Sigmoid colon (tissue), 7 donors: ENCODE measurements around the gene MRPL53. TPM values are rescaled to one million over a fixed set of nuclear protein-coding genes. Genes with fewer than 3 reads are reported as not detected.

Source experiments
- DNase-seq: peaks from one replicate; pipeline ENCODE4 v3.0.0-alpha.2; 2019
- H3K27ac ChIP-seq, 4 donors: fragments of 200-600 bp; sonication (generic); one replicate each; pipeline ENCODE4 v1.5.1; 2016 to 2019; ENCODE audit warnings: mild to moderate bottlenecking in 1 of 4
- H3K27me3 ChIP-seq, 3 donors: fragments of 200-600 bp; sonication (generic); one replicate each; pipeline ENCODE4 v1.5.1; 2019; ENCODE audit warnings: mild to moderate bottlenecking in 1 of 3
- H3K36me3 ChIP-seq, 4 donors: fragments of 200-600 bp; sonication (generic); one replicate each; pipeline ENCODE4 v1.5.1; 2016 to 2019
- H3K4me1 ChIP-seq, 4 donors: fragments of 200-600 bp; sonication (generic); one replicate each; pipeline ENCODE4 v1.5.1; 2017 to 2019
- H3K4me3 ChIP-seq, 4 donors: fragments of 200-600 bp; sonication (generic); one replicate each; pipeline ENCODE4 v1.5.1; 2017 to 2019; ENCODE audit warnings: mild to moderate bottlenecking in 2 of 4, moderate library complexity in 1 of 4
- H3K9me3 ChIP-seq, 4 donors: fragments of 200-600 bp in 3 of 4; sonication (generic) in 3 of 4; one replicate each; pipeline versions ENCODE4 v1.5.1 to v1.6.1; 2013 to 2019
- CTCF ChIP-seq, 4 experiments: fragments of 450-650 bp in 3 of 4; fragments of 200-600 bp in 1 of 4; IDR thresholded peaks; one replicate each; pipeline ENCODE4 v1.5.1; 2016 to 2019; ENCODE audit warnings: antibody characterized with exemption in 4 of 4, mild to moderate bottlenecking in 3 of 4, moderate library complexity in 2 of 4
- EP300 ChIP-seq, 4 donors: sonication (generic); formaldehyde crosslinking; IDR thresholded peaks; one replicate each; pipeline ENCODE4 v1.6.1; 2017; ENCODE audit warnings: antibody characterized with exemption in 4 of 4
- POLR2A ChIP-seq, 2 donors: fragments of 450-650 bp; IDR thresholded peaks; one replicate each; pipeline ENCODE4 v1.6.1; 2016; ENCODE audit warnings: antibody characterized with exemption in 2 of 2, mild to moderate bottlenecking in 2 of 2, moderate library complexity in 2 of 2
- POLR2AphosphoS5 ChIP-seq, 4 donors: sonication (generic); formaldehyde crosslinking; IDR thresholded peaks; one replicate each; pipeline ENCODE4 v1.6.1; 2017; ENCODE audit warnings: antibody characterized with exemption in 4 of 4
- WGBS, 2 donors: extraction: QIAGEN DNeasy Blood & Tissue Kit; methylation state at CpG; one replicate each; pipeline ENCODE4 v1.1.7; 2013; 5-methylcytosine and 5-hydroxymethylcytosine counted together
- intact Hi-C: fragments of 100-400 bp; cut with DNase I; formaldehyde crosslinking; loops from one replicate; pipeline ENCODE4 v1.15.1; 2023
- polyA plus RNA-seq, 3 donors: library from polyadenylated mRNA; stranded (reverse); fragments of 200-250 nt; gene quantifications; one replicate each; pipeline ENCODE4 v1.2.3, GENCODE V29; 2013
- total RNA-seq, 4 donors: library from RNA; depleted of rRNA; stranded (reverse); fragments of >200 nt; gene quantifications; one replicate each; pipeline ENCODE4 v1.1.0, GENCODE V29; 2016
- donor health status: healthy with polysubstance abuse.
- donor health status: Bipolar disorder and iron deficiency.
- donor health status: healthy.

Gene MRPL53
- total and polyA plus RNA-seq, 7 donors, result 10.2 to 77.1 (median 59.7) TPM

DNA sequence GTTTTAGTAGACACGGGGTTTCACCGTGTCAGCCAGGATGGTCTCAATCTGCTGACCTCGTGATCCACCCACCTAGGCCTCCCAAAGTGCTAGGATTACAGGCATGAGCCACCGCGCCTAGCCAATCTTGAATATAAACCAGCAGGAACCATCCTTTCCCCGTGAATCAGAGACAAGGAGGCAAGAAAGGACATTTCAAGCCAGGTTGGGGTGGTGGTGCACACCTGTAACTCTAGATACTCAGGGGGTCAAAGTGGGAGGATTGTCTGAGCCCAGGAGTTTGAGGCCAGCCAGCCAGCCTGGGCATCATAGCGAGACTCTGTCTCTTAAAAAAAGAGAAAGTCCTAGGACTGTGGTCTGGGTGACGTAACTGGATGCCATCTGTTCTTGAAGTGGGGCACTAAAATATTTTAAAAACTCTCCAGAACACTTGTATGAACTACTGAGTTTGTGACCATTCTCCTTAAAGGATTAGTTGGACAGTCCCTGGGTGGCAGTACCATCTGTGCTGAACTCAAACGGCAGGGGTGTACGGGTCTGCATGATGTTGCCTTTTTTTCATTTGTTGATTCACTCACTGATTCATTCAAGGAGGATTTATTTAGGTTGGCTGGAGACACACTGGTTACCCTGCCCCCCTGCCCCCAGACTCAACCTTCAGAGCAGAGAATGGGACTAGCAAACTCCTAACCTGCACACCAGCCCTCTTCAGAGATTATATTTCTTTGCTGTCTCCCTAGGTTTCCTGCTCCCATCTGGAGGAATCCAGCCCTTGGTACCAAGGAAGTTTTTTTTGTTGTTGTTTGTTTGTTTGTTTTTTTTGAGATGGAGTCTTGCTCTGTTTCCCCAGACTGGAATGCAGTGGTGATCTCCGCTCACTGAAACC lies 38.9 kb upstream of the MRPL53 start:
- Histone ChIP-seq H3K36me3 (no peaks in the 10 kb centered on the region), H3K9me3 (no peaks in the 10 kb centered on the region), H3K4me1 (peaks cover 0 to 45% (median 40%) of the 10 kb centered on the region in 4 donors), H3K4me3 (no peak overlapping the region), H3K27me3 (peaks cover 39 to 75% (median 67%) of the 10 kb centered on the region in 3 donors), H3K27ac (no peak overlapping the region)
- no peak for TF ChIP-seq CTCF (IDR thresholded peaks at IDR 0.05)
- no peak for TF ChIP-seq POLR2A (IDR thresholded peaks at IDR 0.05)
- TF ChIP-seq EP300 (IDR thresholded peaks at IDR 0.05), result no peak
- intact Hi-C loops, result no loop called here
- 29 to 39% methylated on average over 11 of the region's 11 CpGs for WGBS, 2 donors
- DNase-seq, result no peak

- 85 to 87% methylated on average over 4 of the region's 4 CpGs for WGBS, 2 donors
- Histone ChIP-seq H3K27ac (no peak overlapping the region), H3K27me3 (peaks cover 28 to 75% (median 56%) of the 10 kb centered on the region in 3 donors), H3K9me3 (no peaks in the 10 kb centered on the region), H3K4me3 (no peak overlapping the region), H3K4me1 (peaks cover 0 to 45% (median 39%) of the 10 kb centered on the region in 4 donors), H3K36me3 (peaks cover 0 to 10% (median 7%) of the 10 kb centered on the region in 4 donors)
- no peak for DNase-seq
- TF ChIP-seq EP300 (IDR thresholded peaks at IDR 0.05) (no peak), CTCF (IDR thresholded peaks at IDR 0.05) (no peak), POLR2AphosphoS5 (IDR thresholded peaks at IDR 0.05) (no peak), POLR2A (IDR thresholded peaks at IDR 0.05) (no peak)
- intact Hi-C loops, result no loop called here
Observed at GRCh38 chr2:74510272-74510671, 37.8 kb upstream of the MRPL53 start.

DNA sequence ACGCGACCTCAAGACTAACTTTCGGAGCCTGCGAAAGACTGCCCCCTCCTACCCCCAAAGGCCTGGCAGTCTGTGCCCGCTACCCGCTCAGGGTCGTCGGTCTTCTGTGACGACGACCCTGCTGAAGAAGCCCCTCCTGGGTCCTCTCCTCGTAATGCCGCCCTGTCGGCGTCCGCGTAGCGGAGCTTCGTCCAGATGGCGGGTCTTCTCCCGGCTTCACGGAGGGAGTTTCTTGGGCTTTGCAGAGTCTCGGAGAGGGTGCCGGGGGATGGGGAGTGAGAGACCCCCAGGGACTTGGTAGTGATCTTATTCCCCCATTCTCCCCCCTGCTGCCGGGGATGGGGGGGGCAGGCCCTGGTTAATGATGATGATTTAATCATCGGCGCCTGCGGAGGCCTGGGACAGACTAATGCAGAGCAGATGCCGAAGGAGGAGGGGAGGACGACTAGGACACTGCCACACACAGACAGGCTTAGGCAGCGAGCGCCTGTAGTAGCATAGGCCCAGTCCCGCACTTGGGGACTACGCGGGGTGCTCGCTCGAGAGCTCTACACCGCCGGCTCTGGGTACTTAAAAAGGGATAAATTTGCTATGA lies 35.5 kb upstream of the MRPL53 start:
- Histone ChIP-seq H3K36me3 (peaks cover 0 to 20% (median 12%) of the 10 kb centered on the region in 4 donors), H3K4me1 (peaks cover 0 to 39% (median 30%) of the 10 kb centered on the region in 4 donors), H3K27me3 (peaks cover 6 to 75% (median 34%) of the 10 kb centered on the region in 3 donors), H3K4me3 (peak overlapping the region; percentile 60 to 87 (median 76)), H3K27ac (peak overlapping the region; percentile 96 to 99 (median 97)), H3K9me3 (no peaks in the 10 kb centered on the region)
- TF ChIP-seq POLR2AphosphoS5 (IDR thresholded peaks at IDR 0.05) (no peak), POLR2A (IDR thresholded peaks at IDR 0.05) (no peak), EP300 (IDR thresholded peaks at IDR 0.05) (no peak), CTCF (IDR thresholded peaks at IDR 0.05) (no peak)
- 7 to 10% methylated on average over 38 of the region's 38 CpGs for WGBS, 2 donors
- no peak for DNase-seq
- intact Hi-C loops, result loop anchor here (1.0 kb wide), 3 partner anchors 21 to 46 kb away; partner anchors contain the start of genes AUP1, DOK1, HTRA2 and TTC31

- WGBS, 2 donors, result 0 to 1% methylated on average over 56 of the region's 56 CpGs
- peak within 1 kb of the TSS; percentile 60 to 87 (median 76) for H3K4me3 ChIP-seq
- H3K4me1 ChIP-seq, result peaks cover 0 to 46% (median 37%) of the 10 kb centered on the region in 4 donors
- H3K9me3 ChIP-seq, result no peaks in the 10 kb centered on the region
- TF ChIP-seq POLR2A (IDR thresholded peaks at IDR 0.05) (no peak), EP300 (IDR thresholded peaks at IDR 0.05) (no peak), CTCF (IDR thresholded peaks at IDR 0.05) (peak in 2 of 4 experiments; percentile 12 to 17), POLR2AphosphoS5 (IDR thresholded peaks at IDR 0.05) (peak; percentile 51 to 85 (median 70))
- peaks cover 6 to 75% (median 34%) of the 10 kb centered on the region in 3 donors for H3K27me3 ChIP-seq
- intact Hi-C loops, result loop anchor here (1.0 kb wide), 3 partner anchors 22 to 47 kb away; partner anchors contain the start of genes AUP1, DOK1, HTRA2 and TTC31
- peak within 1 kb of the TSS; percentile 96 to 99 (median 97) for H3K27ac ChIP-seq
- H3K36me3 ChIP-seq, result peaks cover 0 to 20% (median 12%) of the 10 kb centered on the region in 4 donors
- DNase-seq, result peak; percentile 99
Observed at GRCh38 chr2:74507145-74507925, 34.9 kb upstream of the MRPL53 start, which contains the start of gene PCGF1. TSS of gene PCGF1 (minus strand) at chr2:74507695. CDS start at chr2:74507668, 27 bp downstream.
